Neural progenitor cell (in vitro differentiated cells): Measurements from ENCODE around the gene ULK3.

ENCODE experiments used
- EZH2phosphoT487 ChIP-seq: fragments of 200-600 bp; sonication (generic); IDR thresholded peaks from 2 replicates; pipeline ENCODE4 v1.6.1; 2017; ENCODE audit warnings: antibody characterized with exemption
- TF ChIP-seq, protein P1 (sequence below): fragments of 200-600 bp; sonication (generic); IDR thresholded peaks from 2 replicates; pipeline ENCODE4 v1.5.1; 2017; ENCODE audit warnings: antibody characterized with exemption, mild to moderate bottlenecking

DNA sequence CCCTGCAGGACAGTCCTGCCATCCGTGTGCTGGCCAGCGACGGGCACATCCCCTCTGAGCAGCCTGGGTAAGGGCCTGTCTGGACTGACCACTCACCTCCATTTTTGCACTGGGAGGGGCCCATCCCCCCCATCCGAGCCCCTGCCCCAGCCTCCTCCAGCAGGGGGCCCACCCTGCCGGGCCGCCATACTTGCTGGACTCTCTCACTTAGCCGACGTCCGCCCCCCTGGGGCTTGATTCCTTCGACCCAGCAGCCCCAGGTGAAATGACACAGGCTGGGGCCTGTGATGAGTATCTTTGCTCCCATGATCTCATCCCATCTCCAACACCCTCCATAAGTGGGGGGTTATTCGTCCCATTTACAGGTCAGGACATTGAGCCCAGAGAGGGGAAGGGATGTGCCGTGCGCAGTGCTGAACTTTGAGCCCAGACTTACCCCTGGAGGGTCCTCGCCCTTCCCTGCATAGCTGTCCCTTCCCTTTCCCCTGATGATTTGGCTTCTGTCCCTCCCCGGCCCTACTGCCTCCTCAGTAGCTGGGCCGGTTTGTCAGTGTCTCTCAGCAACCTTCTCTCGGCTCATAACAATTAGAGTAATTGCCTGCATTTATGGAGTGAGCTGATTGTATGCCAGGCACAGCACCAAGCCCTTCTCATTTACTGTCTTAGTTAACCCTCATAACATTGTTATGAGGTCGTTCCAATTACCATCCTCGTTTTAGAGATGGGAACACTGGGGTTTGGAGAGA lies 26.2 kb downstream of the ULK3 start:
- TF ChIP-seq, protein P1, sequence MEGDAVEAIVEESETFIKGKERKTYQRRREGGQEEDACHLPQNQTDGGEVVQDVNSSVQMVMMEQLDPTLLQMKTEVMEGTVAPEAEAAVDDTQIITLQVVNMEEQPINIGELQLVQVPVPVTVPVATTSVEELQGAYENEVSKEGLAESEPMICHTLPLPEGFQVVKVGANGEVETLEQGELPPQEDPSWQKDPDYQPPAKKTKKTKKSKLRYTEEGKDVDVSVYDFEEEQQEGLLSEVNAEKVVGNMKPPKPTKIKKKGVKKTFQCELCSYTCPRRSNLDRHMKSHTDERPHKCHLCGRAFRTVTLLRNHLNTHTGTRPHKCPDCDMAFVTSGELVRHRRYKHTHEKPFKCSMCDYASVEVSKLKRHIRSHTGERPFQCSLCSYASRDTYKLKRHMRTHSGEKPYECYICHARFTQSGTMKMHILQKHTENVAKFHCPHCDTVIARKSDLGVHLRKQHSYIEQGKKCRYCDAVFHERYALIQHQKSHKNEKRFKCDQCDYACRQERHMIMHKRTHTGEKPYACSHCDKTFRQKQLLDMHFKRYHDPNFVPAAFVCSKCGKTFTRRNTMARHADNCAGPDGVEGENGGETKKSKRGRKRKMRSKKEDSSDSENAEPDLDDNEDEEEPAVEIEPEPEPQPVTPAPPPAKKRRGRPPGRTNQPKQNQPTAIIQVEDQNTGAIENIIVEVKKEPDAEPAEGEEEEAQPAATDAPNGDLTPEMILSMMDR = no peak
- TF ChIP-seq EZH2phosphoT487 = no peak
